Measurements from ENCODE around the gene CD101.

Gene CD101

DNA sequence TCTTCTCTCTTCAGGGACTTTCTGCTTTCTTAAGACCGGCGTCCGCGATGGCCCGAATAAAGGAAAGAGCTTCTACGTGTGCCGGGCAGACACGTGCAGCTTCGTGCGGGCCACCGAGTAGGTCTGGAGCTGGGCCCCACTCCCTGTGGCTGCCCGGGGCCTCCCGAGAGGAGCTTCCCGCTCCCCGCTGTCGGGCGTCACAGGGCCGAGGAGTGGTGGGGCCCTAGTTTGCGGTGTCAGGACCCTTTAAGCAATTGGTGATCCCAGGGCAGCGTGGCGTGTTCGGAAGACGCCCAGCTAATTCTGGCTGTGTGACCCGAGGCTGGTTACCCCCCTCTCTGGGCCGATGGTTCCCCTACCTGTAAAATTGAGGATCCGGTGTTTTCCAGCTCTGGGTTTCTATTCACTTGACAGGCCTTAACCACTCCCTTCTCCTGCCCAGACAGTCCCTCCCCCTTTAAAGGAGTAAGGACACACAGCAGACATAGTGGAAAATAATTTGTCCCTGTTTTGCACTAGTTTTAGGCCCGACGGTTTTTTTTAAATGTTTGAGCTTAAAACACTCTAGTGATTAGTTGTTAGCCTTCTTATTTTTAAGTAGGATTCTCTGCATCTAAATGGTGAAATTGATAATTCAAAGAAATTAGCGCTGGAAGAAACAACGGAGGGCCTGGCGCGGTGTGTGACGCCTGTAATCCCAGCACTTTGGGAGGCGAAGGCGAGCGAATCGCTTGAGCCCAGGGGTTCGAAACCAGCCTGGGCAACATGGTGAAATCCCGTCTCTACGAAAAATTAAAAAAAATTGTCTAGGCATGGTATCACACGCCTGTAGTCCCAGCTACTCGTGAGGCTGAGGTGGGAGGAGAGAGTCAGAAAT lies 59.1 kb downstream of the CD101 start:
- CTCF ChIA-PET, result interaction anchor here (0.5 to 0.7 kb wide), 3 partner anchors 18 to 179 kb away, joined by 3 to 4 read pairs (median 3); no protein-coding TSS in a partner anchor
- DNase-seq (ENCODE audit: low spot score), result peak; percentile 74
- POLR2A ChIA-PET (ENCODE audit: low non-redundant PET), result interaction anchor here (0.5 kb wide), 1 partner anchor 267 kb away, joined by 3 read pairs; no protein-coding TSS in a partner anchor
- TF ChIP-seq, protein P1, sequence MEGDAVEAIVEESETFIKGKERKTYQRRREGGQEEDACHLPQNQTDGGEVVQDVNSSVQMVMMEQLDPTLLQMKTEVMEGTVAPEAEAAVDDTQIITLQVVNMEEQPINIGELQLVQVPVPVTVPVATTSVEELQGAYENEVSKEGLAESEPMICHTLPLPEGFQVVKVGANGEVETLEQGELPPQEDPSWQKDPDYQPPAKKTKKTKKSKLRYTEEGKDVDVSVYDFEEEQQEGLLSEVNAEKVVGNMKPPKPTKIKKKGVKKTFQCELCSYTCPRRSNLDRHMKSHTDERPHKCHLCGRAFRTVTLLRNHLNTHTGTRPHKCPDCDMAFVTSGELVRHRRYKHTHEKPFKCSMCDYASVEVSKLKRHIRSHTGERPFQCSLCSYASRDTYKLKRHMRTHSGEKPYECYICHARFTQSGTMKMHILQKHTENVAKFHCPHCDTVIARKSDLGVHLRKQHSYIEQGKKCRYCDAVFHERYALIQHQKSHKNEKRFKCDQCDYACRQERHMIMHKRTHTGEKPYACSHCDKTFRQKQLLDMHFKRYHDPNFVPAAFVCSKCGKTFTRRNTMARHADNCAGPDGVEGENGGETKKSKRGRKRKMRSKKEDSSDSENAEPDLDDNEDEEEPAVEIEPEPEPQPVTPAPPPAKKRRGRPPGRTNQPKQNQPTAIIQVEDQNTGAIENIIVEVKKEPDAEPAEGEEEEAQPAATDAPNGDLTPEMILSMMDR (conservative IDR thresholded peaks at IDR 0.05; ENCODE audit: low read depth), result no peak
- H3K27ac ChIP-seq, result peak overlapping the region; percentile 94

DNA sequence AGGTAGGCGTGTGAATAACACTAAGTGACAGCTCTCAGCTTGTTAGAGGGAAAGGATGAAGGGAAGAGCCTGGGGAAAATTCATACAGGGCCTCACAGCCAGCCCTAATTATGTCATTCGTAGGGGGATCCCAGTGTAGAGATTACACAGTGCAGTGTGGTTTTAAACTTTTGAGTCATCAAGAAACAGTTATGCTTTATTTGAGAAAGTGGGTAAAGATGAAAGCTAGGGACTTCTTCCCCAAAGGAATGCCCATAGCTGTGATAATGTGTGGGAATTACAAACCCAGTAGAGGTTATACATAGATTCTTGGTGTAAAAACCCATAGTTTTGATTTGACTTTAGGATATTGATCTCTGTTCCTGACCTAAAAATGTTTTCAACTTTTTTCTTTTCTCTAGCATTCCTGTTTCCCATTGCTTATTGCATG lies 60.4 kb downstream of the CD101 start:
- ChIA-PET POLR2A (ENCODE audit: low non-redundant PET) (no interaction called here), CTCF (no interaction called here)
- TF ChIP-seq, protein P1 (conservative IDR thresholded peaks at IDR 0.05; ENCODE audit: low read depth), result no peak
- DNase-seq (ENCODE audit: low spot score), result no peak
- no peak overlapping the region for H3K27ac ChIP-seq

DNA sequence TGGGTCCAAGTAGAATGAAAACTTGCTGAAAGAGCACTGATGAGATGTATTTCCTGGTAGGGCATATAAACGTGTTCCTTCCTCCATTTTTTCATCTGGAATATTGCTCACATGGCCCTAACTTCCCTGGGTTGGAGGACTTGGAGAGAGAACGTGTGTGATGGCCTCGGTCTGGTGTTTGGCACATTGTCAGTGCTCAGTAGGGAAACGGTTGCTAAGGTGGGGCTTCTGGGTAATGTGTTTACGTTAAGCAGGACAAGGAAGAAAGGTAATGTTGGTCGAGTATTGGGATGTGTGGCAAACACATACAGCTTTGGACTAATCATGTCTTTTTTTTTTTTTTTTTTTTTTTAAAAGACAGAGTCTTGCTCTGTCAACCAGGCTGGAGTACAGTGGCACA lies 64.8 kb downstream of the CD101 start:
- POLR2A ChIA-PET (ENCODE audit: low non-redundant PET), result no interaction called here
- TF ChIP-seq, protein P1 (conservative IDR thresholded peaks at IDR 0.05; ENCODE audit: low read depth), result no peak
- no peak overlapping the region for H3K27ac ChIP-seq
- CTCF ChIA-PET, result interaction anchor here (0.7 to 2.3 kb wide), 5 partner anchors 43 to 218 kb away, joined by 3 to 26 read pairs (median 9); no protein-coding TSS in a partner anchor
- DNase-seq (ENCODE audit: low spot score), result no peak

DNA sequence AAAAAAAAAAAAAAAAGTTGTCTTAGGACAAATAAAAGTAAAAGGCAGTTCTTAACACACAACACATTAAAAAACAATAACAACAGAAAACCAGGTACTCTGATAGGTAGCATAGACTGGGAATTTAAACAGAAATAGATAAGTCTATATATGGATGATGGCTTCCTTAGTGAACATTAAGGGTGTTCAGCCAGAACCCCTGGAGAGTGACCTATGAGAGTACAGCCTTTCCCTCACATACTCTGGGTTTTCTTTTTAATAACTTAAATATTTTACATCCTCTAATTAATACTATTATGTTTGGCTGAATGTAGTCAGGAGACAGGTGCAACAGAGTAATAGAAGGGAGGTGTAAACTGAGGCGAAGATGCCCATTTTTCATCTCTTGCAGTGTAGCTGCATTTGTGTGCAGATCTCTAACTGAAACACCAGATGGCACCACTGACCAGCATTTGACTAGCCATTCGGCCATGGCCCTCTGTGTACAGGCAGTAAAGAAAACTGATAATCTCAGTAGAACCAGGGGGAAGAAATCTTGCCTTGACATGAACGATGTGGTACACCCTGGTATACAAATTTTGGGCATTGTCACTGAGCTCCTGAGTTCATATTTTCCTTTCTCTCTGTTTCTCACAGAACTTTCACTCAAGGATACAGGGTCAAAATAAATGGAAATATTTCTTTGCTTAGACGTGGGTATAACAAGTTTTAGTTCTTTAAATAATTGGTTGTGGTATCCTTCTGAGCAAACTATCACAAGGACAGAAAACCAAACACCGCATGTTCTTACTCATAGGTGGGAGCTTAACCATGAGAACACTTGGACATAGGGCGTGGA lies 66.2 kb downstream of the CD101 start:
- POLR2A ChIA-PET (ENCODE audit: low non-redundant PET), result no interaction called here
- DNase-seq (ENCODE audit: low spot score), result peak; percentile 57
- CTCF ChIA-PET, result interaction anchor here (0.6 to 2.3 kb wide), 12 partner anchors 9 to 330 kb away, joined by 3 to 26 read pairs (median 3); no protein-coding TSS in a partner anchor
- H3K27ac ChIP-seq, result no peak overlapping the region
- TF ChIP-seq, protein P1 (conservative IDR thresholded peaks at IDR 0.05; ENCODE audit: low read depth), result peak; percentile 80

DNA sequence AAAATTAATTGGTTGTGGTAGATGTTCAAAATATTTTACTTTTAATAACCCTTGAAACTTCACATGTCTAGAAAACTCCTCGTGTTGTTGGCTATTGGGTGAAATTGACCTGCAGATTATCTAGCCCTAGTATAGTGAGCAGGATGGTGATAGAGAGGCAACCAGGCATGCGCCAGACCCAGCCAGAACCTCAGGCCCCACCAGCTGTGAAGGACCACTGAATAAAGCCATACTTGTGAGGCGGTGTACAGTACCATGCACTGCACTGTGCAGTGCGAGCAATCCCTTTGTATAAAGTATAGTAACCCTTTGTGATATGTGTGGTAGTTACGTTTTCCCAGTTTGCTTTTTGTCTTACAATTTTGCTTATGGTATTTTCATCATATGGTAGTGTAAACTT lies 67.0 kb downstream of the CD101 start:
- no peak for DNase-seq (ENCODE audit: low spot score)
- CTCF ChIA-PET, result interaction anchor here (0.6 to 2.3 kb wide), 9 partner anchors 9 to 319 kb away, joined by 3 to 26 read pairs (median 3); no protein-coding TSS in a partner anchor
- POLR2A ChIA-PET (ENCODE audit: low non-redundant PET), result no interaction called here
- H3K27ac ChIP-seq, result no peak overlapping the region
- TF ChIP-seq, protein P1 (conservative IDR thresholded peaks at IDR 0.05; ENCODE audit: low read depth), result no peak

DNA sequence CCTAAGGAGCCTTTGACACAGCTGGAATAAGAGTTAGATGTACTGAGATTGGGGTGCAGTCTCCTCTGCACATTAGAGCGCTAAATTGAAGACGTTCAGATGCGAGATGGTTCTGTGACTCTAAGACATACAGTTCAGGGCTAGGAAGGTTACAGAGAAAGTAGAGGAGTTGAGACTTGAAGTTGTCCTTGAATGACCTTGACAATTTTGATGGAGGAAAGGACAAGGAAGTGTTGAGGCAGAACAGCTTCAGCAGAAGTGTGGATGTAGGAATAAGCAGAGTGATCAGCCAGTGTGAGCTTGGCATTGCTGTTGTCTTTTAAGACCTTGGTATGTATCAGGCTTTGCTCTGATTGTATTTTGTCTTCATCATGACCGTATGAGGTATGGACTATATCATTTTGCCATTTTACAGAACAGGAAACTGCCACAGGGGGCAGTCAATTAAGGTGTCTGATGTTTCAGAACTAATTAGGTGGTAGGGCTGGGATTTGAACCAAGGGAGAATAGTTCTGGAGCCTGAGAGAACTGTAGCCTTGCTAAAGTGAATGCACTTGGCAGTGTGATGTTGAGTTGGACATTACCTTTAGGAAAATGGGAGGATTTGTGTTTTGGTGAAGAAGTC lies 67.8 kb downstream of the CD101 start:
- TF ChIP-seq, protein P1 (conservative IDR thresholded peaks at IDR 0.05; ENCODE audit: low read depth), result no peak
- H3K27ac ChIP-seq, result no peak overlapping the region
- no peak for DNase-seq (ENCODE audit: low spot score)
- POLR2A ChIA-PET (ENCODE audit: low non-redundant PET), result no interaction called here
- CTCF ChIA-PET, result interaction anchor here (1.1 kb wide), 1 partner anchor 60 kb away, joined by 3 read pairs; no protein-coding TSS in a partner anchor

Measured in RWPE1 (cell line).